Esophagus mucosa (tissue), 1 donor: ENCODE measurements around the gene ATP2C2. TPM values are rescaled to one million over a fixed set of nuclear protein-coding genes. Genes with fewer than 3 reads are reported as not detected.
"Not testable (repeated sequence)": the region's sequence is repeated elsewhere in the genome, so short reads cannot be mapped to it uniquely, and the experiment has no call there.

Source experiments
- ATAC-seq: fragments of 200-7000 bp; cut with Tn5 transposase; one replicate; pipeline ENCODE4 v1.9.1; 2020
- total RNA-seq: library from RNA; stranded (reverse); gene quantifications from one replicate; pipeline ENCODE4 v1.2.4, GENCODE V29; 2023
- donor health status: DM: yes; HTN: yes; CAD: no.

The ATP2C2 gene
- total RNA-seq, 1 donor from 2014 or later, result 6.9 TPM

DNA sequence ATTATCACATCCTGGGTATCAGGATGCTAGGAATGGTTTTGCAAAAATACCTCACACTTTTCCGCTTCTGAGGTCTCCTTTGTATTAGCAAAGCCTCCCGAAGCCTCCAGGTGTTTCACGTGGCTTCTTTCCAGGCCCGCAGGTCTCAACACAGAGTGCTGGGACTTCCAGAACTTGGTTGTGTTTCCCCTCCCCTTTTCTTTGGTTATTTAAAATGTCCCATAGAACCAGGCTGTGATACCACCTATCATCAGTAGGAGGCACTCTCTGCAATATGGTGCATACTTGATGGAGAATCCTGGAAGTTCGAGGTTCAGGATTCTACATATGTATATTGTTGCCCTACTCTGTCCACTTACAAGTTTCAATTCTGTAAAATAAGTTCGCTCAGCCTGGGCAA is 28.8 kb downstream of the ATP2C2 start:
- ATAC-seq, result peak; percentile 19

DNA sequence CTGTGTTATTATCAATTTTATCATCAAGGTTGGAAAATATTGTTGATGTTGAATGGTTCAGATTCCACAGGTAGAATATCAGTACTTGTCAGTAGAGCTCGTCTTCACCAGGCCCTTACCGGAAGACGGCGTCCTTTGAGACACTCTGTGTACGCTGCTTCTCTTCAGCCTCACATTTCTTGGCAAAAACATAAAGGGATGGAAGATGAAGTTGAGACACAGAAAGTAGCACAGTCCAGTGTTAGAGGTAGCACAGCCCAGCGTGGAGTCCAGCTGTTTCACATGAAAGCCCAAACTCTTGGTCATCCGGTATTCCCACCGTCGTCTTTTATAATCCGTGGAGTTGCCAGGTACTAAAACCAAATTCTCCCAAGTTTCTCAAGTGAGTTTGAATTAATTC is 30.4 kb downstream of the ATP2C2 start:
- no peak for ATAC-seq

DNA sequence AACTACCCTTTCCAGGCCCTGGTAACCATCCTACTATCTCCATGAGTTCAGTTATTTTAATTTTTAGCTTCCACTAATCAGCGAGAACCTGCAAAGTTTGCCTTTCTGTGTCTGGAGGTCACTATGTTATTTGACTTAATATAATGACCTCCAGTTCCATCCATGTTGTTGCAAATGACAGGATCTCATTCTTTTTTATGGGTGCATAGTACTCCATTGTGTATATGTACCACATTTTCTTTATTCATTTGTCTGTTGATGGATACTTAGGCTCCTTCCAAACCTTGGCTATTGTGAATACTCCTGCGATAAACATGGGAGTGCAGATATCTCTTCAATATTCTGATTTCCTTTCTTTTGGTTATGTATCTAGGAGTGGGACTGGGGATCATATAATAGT is 31.6 kb downstream of the ATP2C2 start:
- not testable (repeated sequence) for ATAC-seq

DNA sequence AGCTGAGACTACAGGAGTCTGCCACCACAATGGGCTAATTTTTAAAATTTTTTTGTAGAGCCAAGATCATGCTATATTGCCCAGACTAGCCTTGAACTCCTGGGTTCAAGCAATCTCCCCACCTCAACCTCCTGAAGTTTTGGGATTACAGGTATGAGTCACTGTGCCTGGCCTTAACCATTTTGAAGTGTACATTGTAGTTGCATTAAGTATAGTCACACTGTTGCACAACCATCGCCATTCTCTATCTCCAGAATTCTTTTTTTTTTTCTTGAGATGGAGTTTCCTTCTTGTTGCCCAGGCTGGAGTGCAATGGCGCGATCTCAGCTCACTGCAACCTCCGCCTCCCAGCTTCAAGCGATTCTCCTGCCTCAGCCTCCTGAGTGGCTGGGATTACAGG is 35.1 kb downstream of the ATP2C2 start:
- ATAC-seq, result peak; percentile 68

DNA sequence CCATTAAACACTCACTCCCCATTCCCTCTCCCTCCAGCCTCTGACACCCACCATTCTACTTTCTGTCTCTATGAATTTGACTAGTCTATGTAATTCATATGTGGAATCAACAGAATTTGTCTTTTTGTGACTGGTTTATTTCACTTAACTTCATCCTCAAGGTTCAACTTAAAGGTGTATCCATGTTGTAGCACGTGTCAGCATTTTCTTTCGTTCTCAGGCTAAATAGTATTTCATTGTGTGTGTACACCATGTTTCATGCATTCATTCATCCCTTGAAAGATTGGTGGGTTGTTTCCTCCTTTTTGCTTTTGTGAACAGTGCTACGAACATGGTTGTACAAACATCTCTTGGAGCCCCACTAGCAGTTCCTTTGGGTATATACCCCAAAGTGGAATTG is 36.0 kb downstream of the ATP2C2 start:
- ATAC-seq, result no peak

DNA sequence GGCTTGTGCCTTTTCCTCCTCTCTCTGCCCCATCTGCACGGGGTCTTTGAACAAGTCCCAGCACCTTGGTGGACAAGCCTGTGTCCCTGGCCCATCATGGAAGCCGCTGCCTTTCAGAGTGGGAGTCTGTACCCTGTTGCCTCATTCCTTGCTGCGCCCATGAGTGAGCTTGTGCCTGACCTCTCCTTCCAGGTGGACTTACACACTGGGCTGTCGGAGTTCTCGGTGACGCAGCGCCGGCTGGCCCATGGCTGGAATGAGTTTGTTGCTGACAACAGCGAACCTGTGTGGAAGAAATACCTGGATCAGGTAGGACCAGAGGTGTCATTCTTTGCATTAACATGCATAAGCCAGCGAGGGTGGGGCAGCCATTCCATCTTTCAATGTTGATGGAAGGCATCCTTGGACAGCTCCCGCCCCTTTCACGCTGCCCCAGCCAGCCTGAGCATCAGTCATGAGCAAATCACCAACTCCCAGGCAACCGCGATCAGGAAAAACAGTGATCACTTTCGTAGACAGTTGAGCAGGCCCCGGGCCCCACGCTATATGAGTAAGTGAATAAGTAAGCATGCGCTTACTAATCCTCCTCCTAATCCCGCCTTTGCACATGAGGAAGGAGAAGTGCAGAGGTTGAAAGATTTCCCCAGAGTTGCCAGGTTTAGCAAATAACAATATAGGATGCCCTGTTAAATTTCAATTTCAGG is 36.8 kb downstream of the ATP2C2 start:
- peak; percentile 94 for ATAC-seq

DNA sequence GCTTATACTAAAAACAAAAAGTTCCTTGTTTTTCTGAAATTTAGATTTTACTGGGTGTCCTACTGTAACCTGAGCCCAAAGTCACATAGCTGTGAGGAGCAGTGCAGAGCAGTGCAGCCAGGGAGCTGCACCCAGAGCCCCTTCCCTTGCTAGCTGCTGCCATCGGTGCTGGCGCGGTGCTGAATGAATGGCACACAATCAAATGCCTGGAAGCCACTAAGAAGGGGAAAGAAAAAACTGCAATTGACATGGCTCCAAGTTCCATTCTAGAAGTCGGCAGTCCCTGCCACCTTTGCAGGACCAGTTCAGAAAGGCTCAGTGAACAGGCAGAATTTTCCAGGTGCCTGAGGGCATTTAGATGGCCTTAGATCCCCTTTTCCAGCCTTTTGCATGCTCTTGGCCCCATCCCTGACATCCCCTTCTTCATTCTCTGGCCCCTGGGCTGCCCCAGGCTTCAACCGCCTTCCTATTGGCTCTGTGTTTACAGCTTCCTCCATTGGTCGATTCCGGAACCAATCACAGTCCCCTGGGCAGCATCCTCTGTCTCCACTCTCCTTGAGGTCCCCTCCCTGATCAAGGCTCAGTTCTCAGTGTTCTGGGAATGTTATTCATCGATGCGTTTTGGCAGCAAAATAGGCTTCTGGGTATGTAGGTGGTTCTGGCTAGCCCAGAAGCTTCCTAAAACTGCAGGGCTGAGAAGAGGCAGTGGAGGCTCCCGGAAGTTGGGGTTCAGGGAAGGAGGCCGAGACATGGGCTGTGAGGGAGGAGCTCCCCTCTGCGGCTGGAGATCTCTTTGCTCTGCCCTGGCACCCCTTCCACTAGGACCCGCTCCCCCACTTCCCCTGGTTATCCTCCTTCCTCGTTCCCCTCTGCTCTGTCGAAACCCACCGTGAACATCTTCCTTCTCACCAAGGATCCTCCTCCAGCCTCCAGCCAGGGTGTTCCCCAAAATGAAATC is 37.9 kb downstream of the ATP2C2 start:
- ATAC-seq, result no peak

DNA sequence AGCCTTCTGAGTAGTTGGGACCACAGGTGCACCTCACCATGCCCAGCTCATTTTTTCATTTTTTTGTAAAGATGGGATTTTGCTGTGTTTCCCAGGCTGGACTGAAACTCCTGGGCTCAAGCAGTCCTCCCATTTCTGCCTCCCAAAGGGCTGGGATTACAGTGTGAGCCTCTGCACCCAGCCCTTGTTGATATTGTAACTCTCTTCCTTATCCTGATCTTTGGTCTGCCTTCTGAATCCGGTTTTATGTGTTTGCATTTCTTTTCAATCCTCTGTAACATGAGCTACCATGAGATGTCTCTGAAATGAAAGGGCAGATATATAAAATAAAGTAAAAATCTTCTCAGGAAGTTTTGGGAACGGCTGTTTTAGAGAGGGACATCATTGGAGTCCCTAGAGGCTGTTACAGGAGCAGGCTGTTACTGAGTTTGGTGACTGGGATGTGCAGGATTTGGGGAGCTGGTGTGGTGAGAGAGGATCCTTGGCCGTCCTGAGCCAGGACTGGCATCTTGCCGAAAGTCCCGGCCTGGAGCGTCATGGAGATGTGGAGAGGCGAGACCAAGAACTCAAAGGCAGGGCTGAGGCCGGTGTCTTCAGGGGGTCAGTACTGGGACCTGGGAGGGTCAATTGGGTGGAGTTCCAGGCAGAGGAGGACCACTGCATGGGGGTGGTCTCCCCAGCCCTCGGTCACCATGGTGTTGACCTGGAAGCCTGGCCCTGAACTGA is 39.4 kb downstream of the ATP2C2 start:
- ATAC-seq, result no peak

DNA sequence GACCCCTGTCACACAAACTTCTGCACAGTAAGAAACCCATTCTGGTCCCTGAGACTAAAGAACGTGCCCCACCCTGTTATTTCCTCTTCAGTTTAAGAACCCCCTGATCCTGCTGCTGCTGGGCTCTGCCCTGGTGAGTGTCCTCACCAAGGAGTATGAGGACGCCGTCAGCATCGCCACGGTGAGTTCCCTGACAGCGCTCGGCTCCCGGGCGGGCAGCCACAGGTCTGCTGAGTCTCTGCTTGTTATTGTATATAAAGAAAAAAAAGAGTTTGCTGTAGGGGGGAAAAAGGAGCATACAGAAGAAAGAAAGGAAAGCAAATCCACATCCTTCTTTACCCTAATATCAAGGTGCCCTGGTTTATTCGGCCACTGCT is 40.0 kb downstream of the ATP2C2 start:
- no peak for ATAC-seq

DNA sequence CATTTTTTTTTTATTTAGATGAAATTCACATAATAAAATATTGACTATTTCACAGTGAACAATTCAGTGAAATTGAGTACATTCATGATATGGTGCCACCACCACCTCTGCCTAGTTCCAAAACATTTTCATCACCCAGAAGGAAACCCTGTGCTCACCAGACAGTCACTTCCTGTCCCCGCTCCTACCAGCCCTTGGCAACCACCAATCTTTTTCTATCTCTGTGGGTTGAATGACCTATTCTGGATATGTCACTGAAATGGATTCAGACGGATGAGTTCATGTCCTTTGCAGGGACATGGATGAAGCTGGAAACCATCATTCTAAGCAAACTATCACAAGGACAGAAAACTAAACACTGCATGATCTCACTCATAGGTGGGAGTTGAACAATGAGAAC is 40.5 kb downstream of the ATP2C2 start:
- no peak for ATAC-seq

DNA sequence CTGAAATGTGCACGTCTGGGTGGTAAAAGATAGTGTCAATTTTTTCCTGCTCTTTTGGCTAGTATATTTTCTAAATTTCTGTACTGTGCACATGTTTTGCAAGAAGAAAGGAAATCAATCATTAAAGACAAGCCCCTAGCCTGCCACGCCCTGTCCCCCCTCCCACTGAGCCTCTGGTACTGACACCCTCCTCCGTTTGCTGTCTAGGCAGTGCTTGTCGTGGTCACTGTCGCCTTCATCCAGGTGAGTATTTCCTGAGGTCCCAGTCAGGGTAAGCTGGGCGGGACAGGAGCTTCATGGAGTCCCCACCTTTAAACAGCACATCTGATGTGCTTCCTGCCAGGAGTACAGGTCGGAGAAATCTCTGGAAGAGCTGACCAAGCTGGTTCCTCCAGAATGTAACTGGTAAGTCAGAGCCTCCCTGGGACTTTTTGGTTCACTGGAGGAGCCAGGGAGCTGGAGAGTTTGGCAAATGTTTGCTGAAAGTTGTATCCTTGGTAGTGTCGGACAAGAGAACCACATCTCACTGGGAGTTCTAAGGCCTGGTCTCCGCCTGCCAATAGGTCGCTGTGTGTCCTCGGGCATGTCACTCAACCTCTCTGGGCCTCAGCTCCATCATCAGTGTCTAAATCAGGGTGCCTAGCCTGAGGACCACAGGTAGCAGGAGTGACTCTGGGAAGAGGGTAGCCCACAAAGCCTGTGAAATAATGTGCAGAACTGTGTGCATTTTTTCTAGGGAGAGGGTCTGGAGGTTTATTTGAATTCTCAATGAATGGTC is 42.2 kb downstream of the ATP2C2 start:
- ATAC-seq, result peak; percentile 35

DNA sequence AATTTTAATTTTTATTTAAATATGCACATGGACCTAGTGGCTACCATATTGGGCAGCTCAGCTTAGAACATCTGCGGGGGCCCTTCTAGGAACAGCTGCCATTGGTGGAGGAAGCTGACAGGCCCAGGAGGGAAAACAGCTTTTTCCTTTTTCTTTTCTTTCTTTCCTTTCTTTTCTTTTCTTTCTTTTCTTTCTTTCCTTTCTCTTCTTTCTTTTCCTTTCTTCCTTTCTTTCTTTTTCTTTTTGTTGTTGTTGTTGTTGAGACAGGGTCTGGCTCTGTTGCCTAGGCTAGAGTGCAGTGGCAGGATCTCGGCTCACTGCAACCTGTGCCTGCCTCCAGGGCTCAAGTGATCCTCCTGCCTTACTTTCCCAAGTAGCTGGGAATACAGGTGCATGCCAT is 43.4 kb downstream of the ATP2C2 start:
- no peak for ATAC-seq

DNA sequence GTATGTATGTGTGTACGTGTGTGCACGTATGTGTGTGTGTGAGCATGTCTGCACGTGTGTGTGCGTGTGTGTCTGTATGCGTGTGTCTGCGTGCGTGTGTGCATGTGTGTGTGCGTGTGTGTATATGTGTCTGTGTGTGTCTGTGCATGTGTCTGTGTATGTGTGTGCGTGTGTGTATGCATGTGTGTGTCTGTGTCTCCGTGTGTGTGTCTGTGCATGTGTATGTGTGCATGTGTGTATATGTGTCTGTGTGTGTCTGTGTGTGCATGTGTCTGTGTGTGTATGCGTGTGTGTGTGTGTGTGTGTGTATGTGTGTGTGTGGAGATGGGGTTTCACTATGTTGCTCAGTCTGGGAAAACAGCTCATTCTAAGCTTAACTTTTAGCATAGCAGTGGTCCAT is 43.9 kb downstream of the ATP2C2 start:
- ATAC-seq, result no peak

DNA sequence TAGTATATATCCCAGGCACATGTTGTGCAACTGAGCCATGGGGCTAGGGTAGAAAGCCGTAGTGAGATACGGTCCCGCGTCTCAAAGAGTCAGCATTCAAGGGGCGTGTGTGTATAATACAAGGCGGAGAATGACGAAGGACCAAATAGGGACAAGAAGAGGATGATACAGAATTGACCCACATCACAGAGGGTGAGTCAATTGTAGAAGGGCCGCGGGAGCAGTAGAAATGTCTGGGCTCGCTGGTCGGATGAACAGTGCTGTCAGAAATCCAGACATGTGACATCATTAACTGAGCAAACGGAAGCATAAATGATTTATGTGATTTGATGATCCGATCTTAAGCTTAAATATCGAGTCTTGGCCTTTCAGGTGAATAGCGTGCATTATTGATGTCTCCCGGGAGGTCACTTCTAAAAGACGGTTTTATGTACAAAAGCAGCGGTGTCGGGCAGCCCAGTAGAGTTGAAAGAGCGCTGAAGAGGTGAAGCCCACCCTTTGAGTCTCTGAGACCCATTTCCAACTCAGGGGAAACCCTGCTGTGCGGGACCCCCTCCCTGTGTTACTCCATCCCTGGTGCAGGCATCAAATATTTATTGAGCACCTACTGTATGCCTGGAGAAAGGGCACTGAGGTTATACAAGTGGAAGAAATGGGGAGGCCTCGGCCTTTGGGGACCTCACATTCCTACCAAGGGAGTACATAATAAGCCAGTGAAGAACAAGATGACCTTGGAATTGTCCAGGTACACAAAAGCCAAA is 45.1 kb downstream of the ATP2C2 start:
- ATAC-seq, result peak; percentile 34

DNA sequence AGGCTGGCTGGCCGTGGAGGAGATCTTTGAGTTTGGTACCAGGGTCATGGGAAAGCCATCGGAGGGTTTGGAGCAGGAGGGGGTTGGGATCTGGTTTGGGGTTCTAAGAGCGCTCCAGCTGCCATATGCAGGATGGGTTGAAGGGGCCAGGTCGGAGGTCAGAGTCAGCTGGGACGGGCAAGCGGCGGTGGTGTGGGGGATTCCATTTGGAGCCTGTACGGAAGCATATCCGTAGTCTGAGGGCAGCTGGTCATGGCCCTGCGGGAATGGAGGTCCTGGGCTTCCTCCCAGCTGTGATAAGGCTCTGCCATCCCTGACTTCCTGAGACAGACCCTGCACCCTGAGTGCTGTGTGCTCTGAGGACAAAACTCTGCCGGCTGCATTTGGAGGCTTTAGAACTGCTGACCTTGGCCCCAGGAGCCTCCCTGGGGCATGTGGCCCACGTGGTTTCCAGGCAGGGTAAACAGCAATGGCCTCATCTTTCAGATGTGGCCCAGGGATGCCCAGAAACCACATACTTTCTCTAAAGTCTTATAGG is 46.5 kb downstream of the ATP2C2 start:
- no peak for ATAC-seq

DNA sequence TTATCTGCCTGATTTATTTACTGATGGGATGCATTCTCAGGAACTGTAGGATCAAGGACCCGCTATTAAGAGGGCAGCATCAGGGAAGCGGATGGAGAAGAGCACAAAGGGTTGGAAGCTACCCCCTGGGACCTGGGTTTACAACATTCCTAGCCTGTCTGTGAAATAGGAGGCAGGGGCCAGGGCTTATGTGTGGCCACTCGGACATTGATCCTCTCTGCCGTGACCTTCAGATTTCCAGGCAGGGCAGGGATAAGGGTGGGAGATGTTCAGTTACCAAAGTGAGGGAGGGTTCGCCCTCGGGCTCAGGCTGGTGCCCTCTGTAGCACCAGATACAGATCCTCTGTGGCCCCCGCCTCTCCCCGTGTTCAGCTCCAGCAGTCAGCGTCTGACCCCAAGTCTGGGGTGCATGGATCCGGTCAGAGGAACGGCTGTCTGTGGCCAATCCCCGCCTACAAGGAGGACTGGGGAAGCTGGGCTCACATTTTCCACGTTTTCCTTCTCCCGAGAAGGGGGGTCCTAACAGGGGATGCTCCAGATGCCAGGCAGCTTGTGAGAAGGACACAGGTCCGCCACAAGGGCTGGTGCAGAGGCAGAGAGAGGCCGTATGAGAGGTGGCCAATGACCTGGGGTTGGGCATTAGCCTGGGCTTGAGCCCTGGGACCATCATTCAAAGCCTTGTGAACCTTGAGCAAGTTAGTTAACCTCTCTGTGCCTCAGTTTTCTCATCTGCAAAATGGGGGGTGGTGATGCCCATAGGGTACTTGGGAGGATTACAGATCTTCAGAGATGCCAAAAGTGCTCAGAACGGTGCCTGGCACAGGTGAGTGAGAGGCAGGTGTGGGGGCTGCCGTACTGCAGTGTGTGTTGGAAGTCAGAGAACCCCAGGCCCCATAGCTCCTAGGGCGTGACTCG is 48.3 kb downstream of the ATP2C2 start:
- ATAC-seq, result no peak

DNA sequence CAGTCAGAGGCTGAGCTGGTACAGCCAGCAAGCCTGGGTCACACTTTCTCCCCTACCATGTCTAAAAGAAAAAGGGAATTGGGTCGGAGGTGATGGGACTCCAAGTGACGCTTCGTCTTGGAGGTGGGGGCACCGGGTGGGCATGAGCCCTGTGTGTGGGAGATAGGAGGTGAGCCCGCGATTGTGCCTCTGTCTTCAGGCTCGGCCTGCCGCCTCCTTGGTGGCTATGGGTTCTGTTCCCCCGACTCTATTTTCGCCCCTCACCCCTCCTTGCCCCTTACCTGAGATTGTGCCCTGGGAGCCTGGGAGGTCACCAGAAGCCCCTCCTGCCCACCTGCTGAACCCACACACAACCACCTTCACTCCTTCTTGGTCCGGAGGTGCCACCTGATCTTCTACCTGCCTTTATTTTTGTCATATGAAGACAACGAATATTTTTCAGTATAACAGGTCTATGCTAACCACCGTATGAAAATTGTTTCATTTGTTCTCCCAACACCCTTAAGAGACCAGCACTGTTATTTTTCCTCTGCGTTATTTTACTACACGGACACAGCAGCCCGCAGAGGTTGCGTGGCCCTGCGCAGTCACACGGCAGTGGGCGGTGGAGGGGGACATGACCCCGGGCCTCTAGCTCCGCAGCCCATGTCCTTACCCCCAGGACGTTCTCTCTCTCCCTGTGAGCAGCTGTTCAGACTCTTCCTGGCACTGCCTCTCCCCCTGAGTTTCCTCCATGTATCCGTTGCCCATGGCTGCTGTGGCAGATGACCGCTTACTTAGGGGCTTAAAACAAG is 49.9 kb downstream of the ATP2C2 start:
- peak; percentile 20 for ATAC-seq

DNA sequence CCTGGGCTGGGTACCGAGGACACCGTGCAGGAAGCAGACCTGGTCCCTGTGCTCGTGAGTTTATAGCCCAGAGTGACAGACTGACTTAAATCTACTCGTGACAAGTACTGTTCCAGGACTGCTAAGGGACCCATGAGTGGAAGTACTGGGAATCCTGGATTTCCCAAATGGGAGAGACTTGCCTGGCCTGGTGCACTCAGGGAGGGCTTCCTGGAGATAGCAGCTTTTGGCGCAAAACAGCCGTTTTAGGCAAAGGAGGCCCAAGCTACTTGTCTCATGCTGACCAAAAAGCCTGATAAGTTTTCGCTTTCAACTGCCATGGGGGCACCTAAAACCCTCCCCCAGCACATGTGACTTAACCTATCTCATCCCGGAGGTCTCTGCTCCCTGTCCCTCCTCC is 51.4 kb downstream of the ATP2C2 start:
- ATAC-seq, result no peak

DNA sequence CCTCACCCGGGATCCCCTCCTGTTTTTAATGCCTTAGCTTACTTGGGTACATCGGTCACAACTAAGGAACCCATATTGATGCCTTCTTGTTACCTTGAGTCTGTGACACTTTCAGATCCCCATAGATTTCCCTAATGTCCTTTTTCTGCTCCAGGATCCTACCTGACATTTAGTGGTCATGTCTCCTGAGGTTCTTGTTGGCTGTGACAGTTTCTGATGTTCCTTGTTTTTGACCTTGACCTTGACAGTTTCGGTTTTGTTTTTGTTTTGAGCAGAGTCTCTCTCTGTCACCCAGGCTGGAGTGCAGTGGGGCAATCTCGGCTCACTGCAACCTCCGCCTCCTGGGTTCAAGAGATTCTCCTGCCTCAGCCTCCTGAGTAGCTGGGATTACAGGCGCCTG is 52.2 kb downstream of the ATP2C2 start:
- not testable (repeated sequence) for ATAC-seq
